CD4-positive, alpha-beta memory T cell (primary cell): ENCODE measurements around the gene ZRANB3. TPM values are rescaled to one million over a fixed set of nuclear protein-coding genes. Genes with fewer than 3 reads are reported as not detected.

Experiments
- CTCF ChIA-PET: fragments of 350-600 bp; sonication (Branson Sonifier 250); formaldehyde crosslinking; loops from one replicate; lab custom pipeline; 2021; ENCODE audit warnings: inconsistent platforms; ENCODE audit not compliant: partially characterized antibody; lab: Charles Lee
- POLR2A ChIA-PET: fragments of 350-600 bp; sonication (Branson Sonifier 250); formaldehyde crosslinking; loops from one replicate; lab custom pipeline; 2021; ENCODE audit not compliant: partially characterized antibody; lab: Charles Lee
- DNase-seq, 5 donors: peaks; one replicate each; pipeline versions ENCODE4 v3.0.0 to v3.0.0-alpha.2; 2020 to 2022; ENCODE audit warnings: mixed read lengths in 1 of 5
- H3K27ac ChIP-seq: one replicate; pipeline ENCODE4 v1.7.0; 2013; ENCODE audit warnings: low read depth, low read length
- H3K27me3 ChIP-seq: 2 replicates; pipeline ENCODE4 v1.7.0; 2013; ENCODE audit warnings: mild to moderate bottlenecking, low read length, moderate library complexity; ENCODE audit not compliant: insufficient read depth
- H3K36me3 ChIP-seq: 2 replicates; pipeline ENCODE4 v1.7.0; 2013; ENCODE audit warnings: mild to moderate bottlenecking, low read length, moderate library complexity; ENCODE audit not compliant: insufficient read depth
- H3K4me1 ChIP-seq: 2 replicates; pipeline ENCODE4 v1.7.0; 2013; ENCODE audit warnings: mild to moderate bottlenecking, low read length, moderate library complexity; ENCODE audit not compliant: insufficient read depth
- H3K4me3 ChIP-seq, 2 donors: one replicate each; pipeline ENCODE4 v1.7.0; 2013; ENCODE audit warnings: low read length in 2 of 2, mild to moderate bottlenecking in 1 of 2
- H3K9me3 ChIP-seq, 2 donors: one replicate each; pipeline ENCODE4 v1.7.0; 2013; ENCODE audit warnings: low read length in 2 of 2, control low read depth in 1 of 2; ENCODE audit not compliant: control insufficient read depth in 1 of 2
- H3K27ac Mint-ChIP-seq, 7 donors: one replicate each; pipeline ENCODE4 v1.8.0; 2020 to 2021; ENCODE audit warnings: mixed read lengths in 7 of 7, mild to moderate bottlenecking in 6 of 7, inconsistent platforms in 3 of 7, moderate library complexity in 3 of 7
- H3K27me3 Mint-ChIP-seq, 2 donors: one replicate each; pipeline ENCODE4 v1.8.0; 2020 to 2021; ENCODE audit warnings: mixed read lengths in 2 of 2
- H3K36me3 Mint-ChIP-seq, 2 donors: one replicate each; pipeline ENCODE4 v1.8.0; 2020 to 2021; ENCODE audit warnings: mixed read lengths in 2 of 2, inconsistent platforms in 1 of 2, mild to moderate bottlenecking in 1 of 2
- H3K4me1 Mint-ChIP-seq, 4 donors: one replicate each; pipeline ENCODE4 v1.8.0; 2020 to 2021; ENCODE audit warnings: mixed read lengths in 4 of 4, mild to moderate bottlenecking in 1 of 4
- H3K4me3 Mint-ChIP-seq, 8 donors: one replicate each; pipeline ENCODE4 v1.8.0; 2020 to 2021; ENCODE audit warnings: mixed read lengths in 8 of 8, mild to moderate bottlenecking in 7 of 8, moderate library complexity in 6 of 8, inconsistent platforms in 3 of 8
- H3K9me3 Mint-ChIP-seq, 8 donors: one replicate each; pipeline ENCODE4 v1.8.0; 2020 to 2021; ENCODE audit warnings: mixed read lengths in 8 of 8, mild to moderate bottlenecking in 5 of 8, inconsistent platforms in 3 of 8, moderate library complexity in 1 of 8
- intact Hi-C: fragments of 100-400 bp; cut with micrococcal nuclease; formaldehyde crosslinking; loops from one replicate; pipeline ENCODE4 v1.15.1; 2023
- polyA plus RNA-seq, 2 donors: library from polyadenylated mRNA; unstranded; fragments of 300-500 nt; fragmentation: Illumina TruSeq; gene quantifications; one replicate each; pipeline ENCODE4 v1.2.3, GENCODE V29; 2021
- total RNA-seq, 2 experiments: library from RNA; stranded (reverse); gene quantifications; one replicate each; pipeline ENCODE4 v1.2.3, GENCODE V29; 2021

Gene ZRANB3
- total and polyA plus RNA-seq, 4 experiments from 2014 or later, result 2.3 to 5.0 (median 3.4) TPM

DNA sequence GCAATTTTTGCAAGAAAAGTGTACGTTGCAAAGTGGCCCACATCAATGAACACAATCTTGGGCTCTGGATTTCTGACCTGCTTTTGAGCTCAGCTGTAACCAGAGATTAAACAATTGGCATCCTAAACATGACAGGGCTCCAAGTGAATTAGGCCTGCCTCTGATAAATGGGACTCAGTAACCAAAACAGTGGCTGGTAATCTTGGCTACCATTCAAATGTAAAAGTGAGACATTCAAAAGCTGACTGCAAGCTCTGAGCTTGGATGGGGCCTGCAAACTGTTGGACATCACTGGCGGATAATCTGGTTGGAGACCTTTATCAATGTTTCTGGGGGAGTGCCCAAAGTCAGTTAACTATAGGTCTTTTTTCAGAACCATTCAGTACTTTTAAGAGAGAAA lies 318.3 kb downstream of the ZRANB3 start:
- Mint-ChIP-seq H3K27ac (no peak overlapping the region), H3K27me3 (no peaks in the 10 kb centered on the region), H3K4me1 (no peaks in the 10 kb centered on the region), H3K9me3 (no peaks in the 10 kb centered on the region), H3K36me3 (peaks cover 0 to 11% of the 10 kb centered on the region in 2 donors), H3K4me3 (no peak overlapping the region)
- CTCF ChIA-PET, result no interaction called here
- Histone ChIP-seq H3K4me3 (no peak overlapping the region), H3K4me1 (no peaks in the 10 kb centered on the region), H3K27ac (no peak overlapping the region), H3K36me3 (no peaks in the 10 kb centered on the region), H3K9me3 (no peaks in the 10 kb centered on the region), H3K27me3 (no peaks in the 10 kb centered on the region)
- POLR2A ChIA-PET, result no interaction called here
- intact Hi-C loops, result no loop called here
- no peak for DNase-seq

DNA sequence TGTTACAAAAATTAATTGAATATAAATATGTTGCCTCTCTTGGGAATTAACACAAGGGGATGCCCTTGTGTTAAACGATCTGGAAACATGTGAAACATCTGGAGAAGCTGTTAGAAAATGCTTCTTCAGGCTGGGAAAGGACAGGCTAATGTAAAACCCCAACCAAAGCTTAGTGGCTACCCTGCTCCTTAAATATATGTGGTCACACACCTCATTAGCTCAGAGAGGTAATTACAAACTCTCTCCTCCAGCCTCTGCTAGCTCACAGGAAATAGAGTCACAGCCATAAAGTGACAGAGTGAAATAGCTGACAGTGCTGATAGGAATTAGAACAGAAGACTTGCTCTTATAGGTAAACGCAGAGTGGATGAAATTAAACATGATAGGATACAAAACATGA lies 323.0 kb downstream of the ZRANB3 start:
- Mint-ChIP-seq H3K36me3 (peaks cover 0 to 4% of the 10 kb centered on the region in 2 donors), H3K9me3 (no peaks in the 10 kb centered on the region), H3K27ac (peak overlapping the region in 1 of 7 donors; percentile 22), H3K27me3 (no peaks in the 10 kb centered on the region), H3K4me1 (no peaks in the 10 kb centered on the region), H3K4me3 (no peak overlapping the region)
- intact Hi-C loops, result no loop called here
- no peaks in the 10 kb centered on the region for H3K27me3 ChIP-seq
- H3K4me3 ChIP-seq, result no peak overlapping the region
- no peaks in the 10 kb centered on the region for H3K4me1 ChIP-seq
- ChIA-PET CTCF (no interaction called here), POLR2A (no interaction called here)
- H3K9me3 ChIP-seq, result no peaks in the 10 kb centered on the region
- H3K27ac ChIP-seq, result no peak overlapping the region
- DNase-seq, result no peak
- H3K36me3 ChIP-seq, result no peaks in the 10 kb centered on the region

- Histone ChIP-seq H3K9me3 (no peaks in the 10 kb centered on the region), H3K4me3 (no peak overlapping the region), H3K36me3 (no peaks in the 10 kb centered on the region), H3K4me1 (no peaks in the 10 kb centered on the region), H3K27ac (no peak overlapping the region), H3K27me3 (no peaks in the 10 kb centered on the region)
- Mint-ChIP-seq H3K36me3 (peaks cover 5 to 12% of the 10 kb centered on the region in 2 donors), H3K9me3 (peaks cover 0 to 2% (median 0%) of the 10 kb centered on the region in 8 donors), H3K27ac (no peak overlapping the region), H3K27me3 (no peaks in the 10 kb centered on the region), H3K4me1 (no peaks in the 10 kb centered on the region), H3K4me3 (no peak overlapping the region)
- intact Hi-C loops, result no loop called here
- CTCF ChIA-PET, result interaction anchor here (0.7 kb wide), 1 partner anchor 246 kb away, joined by 4 read pairs; no protein-coding TSS in a partner anchor
- DNase-seq, result no peak
- POLR2A ChIA-PET, result no interaction called here
Measured at GRCh38 chr2:135203944-135204343, 327.1 kb downstream of the ZRANB3 start.

DNA sequence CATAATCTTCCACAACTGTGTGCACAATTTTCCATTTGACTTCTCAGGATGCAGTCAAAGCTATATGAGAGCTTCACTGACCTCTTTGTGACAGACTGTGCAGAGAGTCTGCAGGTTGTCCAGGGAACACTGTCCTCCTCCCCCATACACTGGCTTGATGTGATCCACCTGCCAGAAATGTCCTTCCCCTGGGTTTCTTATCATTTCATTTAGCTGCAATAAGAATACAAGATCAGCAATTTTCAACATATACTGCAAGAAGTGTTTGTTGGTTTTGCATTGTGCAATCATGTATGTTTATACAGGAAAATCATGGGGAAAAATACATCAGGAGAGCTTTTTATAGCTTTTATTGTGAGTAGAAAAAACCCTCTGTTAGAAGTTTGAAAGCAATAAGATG lies 328.3 kb downstream of the ZRANB3 start:
- no peak for DNase-seq
- Histone ChIP-seq H3K36me3 (no peaks in the 10 kb centered on the region), H3K9me3 (no peaks in the 10 kb centered on the region), H3K27me3 (no peaks in the 10 kb centered on the region), H3K4me3 (no peak overlapping the region), H3K4me1 (no peaks in the 10 kb centered on the region), H3K27ac (no peak overlapping the region)
- ChIA-PET CTCF (no interaction called here), POLR2A (no interaction called here)
- intact Hi-C loops, result no loop called here
- H3K9me3 Mint-ChIP-seq, result peaks cover 0 to 2% (median 0%) of the 10 kb centered on the region in 8 donors
- H3K4me1 Mint-ChIP-seq, result no peaks in the 10 kb centered on the region
- no peak overlapping the region for H3K4me3 Mint-ChIP-seq
- H3K27me3 Mint-ChIP-seq, result no peaks in the 10 kb centered on the region
- H3K36me3 Mint-ChIP-seq, result peaks cover 5 to 15% of the 10 kb centered on the region in 2 donors
- no peak overlapping the region for H3K27ac Mint-ChIP-seq

GRCh38 chr2:135198481-135198880 lies 332.5 kb downstream of the ZRANB3 start:
- Mint-ChIP-seq H3K4me1 (no peaks in the 10 kb centered on the region), H3K36me3 (peaks cover 5 to 12% of the 10 kb centered on the region in 2 donors), H3K27me3 (no peaks in the 10 kb centered on the region), H3K9me3 (peaks cover 0 to 7% (median 3%) of the 10 kb centered on the region in 8 donors), H3K4me3 (no peak overlapping the region), H3K27ac (no peak overlapping the region)
- H3K27ac ChIP-seq, result no peak overlapping the region
- no peaks in the 10 kb centered on the region for H3K4me1 ChIP-seq
- H3K27me3 ChIP-seq, result no peaks in the 10 kb centered on the region
- H3K4me3 ChIP-seq, result no peak overlapping the region
- intact Hi-C loops, result no loop called here
- DNase-seq, result no peak
- ChIA-PET POLR2A (interaction anchor here (0.7 kb wide), 1 partner anchor 512 kb away, joined by 3 read pairs; no protein-coding TSS in a partner anchor), CTCF (no interaction called here)
- H3K9me3 ChIP-seq, result no peaks in the 10 kb centered on the region
- no peaks in the 10 kb centered on the region for H3K36me3 ChIP-seq

DNA sequence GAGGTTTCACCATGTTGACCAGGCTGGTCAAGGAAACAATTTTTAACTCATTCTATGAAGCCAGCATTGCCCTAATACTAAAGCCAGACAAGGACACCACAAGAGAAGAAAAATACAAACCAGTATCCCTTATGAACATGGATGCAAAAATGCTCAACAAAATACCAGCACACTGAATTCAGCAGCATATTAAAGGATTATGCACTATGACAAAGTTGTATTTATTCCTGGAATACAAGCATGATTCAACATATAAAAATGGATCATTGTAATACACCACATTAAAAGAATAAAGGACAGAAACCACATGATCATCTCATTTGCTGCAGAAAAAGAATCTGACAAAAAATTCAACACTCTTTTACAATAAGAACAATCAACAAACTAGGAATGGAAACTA lies 340.2 kb downstream of the ZRANB3 start:
- Mint-ChIP-seq H3K9me3 (peaks cover 0 to 51% (median 28%) of the 10 kb centered on the region in 8 donors), H3K36me3 (peaks cover 4 to 5% of the 10 kb centered on the region in 2 donors), H3K27ac (no peak overlapping the region), H3K27me3 (no peaks in the 10 kb centered on the region), H3K4me3 (no peak overlapping the region), H3K4me1 (no peaks in the 10 kb centered on the region)
- no peak for DNase-seq
- Histone ChIP-seq H3K4me1 (no peaks in the 10 kb centered on the region), H3K27me3 (no peaks in the 10 kb centered on the region), H3K4me3 (no peak overlapping the region), H3K9me3 (peaks cover 0 to 3% of the 10 kb centered on the region in 2 donors), H3K27ac (no peak overlapping the region), H3K36me3 (no peaks in the 10 kb centered on the region)
- intact Hi-C loops, result no loop called here
- ChIA-PET CTCF (no interaction called here), POLR2A (no interaction called here)

GRCh38 chr2:135189148-135189547 lies 341.9 kb downstream of the ZRANB3 start:
- H3K9me3 Mint-ChIP-seq, result peaks cover 0 to 48% (median 26%) of the 10 kb centered on the region in 8 donors
- H3K4me1 Mint-ChIP-seq, result no peaks in the 10 kb centered on the region
- POLR2A ChIA-PET, result no interaction called here
- CTCF ChIA-PET, result no interaction called here
- no peak overlapping the region for H3K4me3 Mint-ChIP-seq
- no peaks in the 10 kb centered on the region for H3K36me3 ChIP-seq
- H3K27me3 ChIP-seq, result no peaks in the 10 kb centered on the region
- no peaks in the 10 kb centered on the region for H3K27me3 Mint-ChIP-seq
- H3K27ac ChIP-seq, result no peak overlapping the region
- H3K4me1 ChIP-seq, result no peaks in the 10 kb centered on the region
- intact Hi-C loops, result no loop called here
- H3K9me3 ChIP-seq, result peaks cover 0 to 3% of the 10 kb centered on the region in 2 donors
- no peak for DNase-seq
- H3K4me3 ChIP-seq, result no peak overlapping the region
- peaks cover 4 to 9% of the 10 kb centered on the region in 2 donors for H3K36me3 Mint-ChIP-seq
- no peak overlapping the region for H3K27ac Mint-ChIP-seq

- ChIA-PET CTCF (no interaction called here), POLR2A (no interaction called here)
- H3K4me1 ChIP-seq, result no peaks in the 10 kb centered on the region
- peaks cover 4 to 15% of the 10 kb centered on the region in 2 donors for H3K36me3 Mint-ChIP-seq
- H3K27me3 Mint-ChIP-seq, result no peaks in the 10 kb centered on the region
- no peak for DNase-seq
- H3K27ac Mint-ChIP-seq, result no peak overlapping the region
- no peak overlapping the region for H3K4me3 Mint-ChIP-seq
- H3K36me3 ChIP-seq, result no peaks in the 10 kb centered on the region
- no peak overlapping the region for H3K27ac ChIP-seq
- H3K27me3 ChIP-seq, result no peaks in the 10 kb centered on the region
- peaks cover 0 to 3% of the 10 kb centered on the region in 2 donors for H3K9me3 ChIP-seq
- H3K4me3 ChIP-seq, result no peak overlapping the region
- H3K4me1 Mint-ChIP-seq, result no peaks in the 10 kb centered on the region
- intact Hi-C loops, result no loop called here
- H3K9me3 Mint-ChIP-seq, result peaks cover 0 to 35% (median 23%) of the 10 kb centered on the region in 8 donors
Measured at GRCh38 chr2:135187270-135187669, 343.7 kb downstream of the ZRANB3 start.
